CD4-positive, CD25-positive, alpha-beta regulatory T cell (primary cell): ENCODE measurements around the gene YOD1. TPM values are rescaled to one million over a fixed set of nuclear protein-coding genes. Genes with fewer than 3 reads are reported as not detected.

Experiments used
- ATAC-seq, 2 donors: fragments of 150-1000 bp; cut with Tn5 transposase; one replicate each; pipeline ENCODE4 v1.10.0; 2021; ENCODE audit warnings: low read depth in 2 of 2, moderate number of reproducible peaks in 2 of 2, moderate library complexity in 1 of 2
- DNase-seq, 3 donors: peaks; one replicate each; pipeline versions ENCODE4 v3.0.0 to v3.0.0-alpha.2; 2012 to 2022; ENCODE audit warnings: mixed read lengths in 1 of 3
- H3K27ac ChIP-seq: one replicate; pipeline ENCODE4 v1.7.0; 2013; ENCODE audit warnings: mild to moderate bottlenecking, low read length; ENCODE audit not compliant: insufficient read depth, poor library complexity, severe bottlenecking
- H3K27me3 ChIP-seq: one replicate; pipeline ENCODE4 v1.7.0; 2013; ENCODE audit warnings: low read length; ENCODE audit not compliant: control insufficient read depth, insufficient read depth
- H3K36me3 ChIP-seq: one replicate; pipeline ENCODE4 v1.7.0; 2013; ENCODE audit warnings: mild to moderate bottlenecking, low read length, moderate library complexity; ENCODE audit not compliant: control insufficient read depth, insufficient read depth
- H3K4me1 ChIP-seq: 2 replicates; pipeline ENCODE4 v1.7.0; 2013; ENCODE audit warnings: mild to moderate bottlenecking, low read length; ENCODE audit not compliant: insufficient read depth, control insufficient read depth, poor library complexity, severe bottlenecking
- H3K4me3 ChIP-seq: one replicate; pipeline ENCODE4 v1.7.0; 2013; ENCODE audit warnings: low read depth, mild to moderate bottlenecking, low read length, moderate library complexity
- H3K9me3 ChIP-seq, 2 experiments: 1 replicate in 1 of 2; 2 replicates in 1 of 2; pipeline ENCODE4 v1.7.0; 2013; ENCODE audit warnings: low read length in 2 of 2, mild to moderate bottlenecking in 1 of 2, moderate library complexity in 1 of 2; ENCODE audit not compliant: control insufficient read depth in 2 of 2
- H3K27ac Mint-ChIP-seq, 3 donors: one replicate each; pipeline ENCODE4 v1.8.0; 2020 to 2022; ENCODE audit warnings: mild to moderate bottlenecking in 3 of 3, mixed read lengths in 3 of 3, moderate library complexity in 2 of 3
- H3K27me3 Mint-ChIP-seq: one replicate; pipeline ENCODE4 v1.8.0; 2022; ENCODE audit warnings: mild to moderate bottlenecking, mixed read lengths
- H3K36me3 Mint-ChIP-seq: one replicate; pipeline ENCODE4 v1.8.0; 2020; ENCODE audit warnings: mixed read lengths
- H3K4me1 Mint-ChIP-seq, 4 donors: one replicate each; pipeline ENCODE4 v1.8.0; 2020 to 2022; ENCODE audit warnings: mixed read lengths in 4 of 4, mild to moderate bottlenecking in 1 of 4
- H3K4me3 Mint-ChIP-seq, 4 donors: one replicate each; pipeline ENCODE4 v1.8.0; 2020 to 2022; ENCODE audit warnings: mild to moderate bottlenecking in 4 of 4, mixed read lengths in 4 of 4, moderate library complexity in 3 of 4
- H3K9me3 Mint-ChIP-seq, 7 donors: one replicate each; pipeline ENCODE4 v1.8.0; 2020 to 2022; ENCODE audit warnings: mixed read lengths in 7 of 7, mild to moderate bottlenecking in 3 of 7, moderate library complexity in 2 of 7
- polyA plus RNA-seq, 4 donors: library from polyadenylated mRNA; unstranded; fragments of 300-500 nt; fragmentation: Illumina TruSeq; gene quantifications; one replicate each; pipeline ENCODE4 v1.2.3, GENCODE V29; 2021
- total RNA-seq: library from RNA; stranded (reverse); gene quantifications from one replicate; pipeline ENCODE4 v1.2.3, GENCODE V29; 2022

Gene YOD1
- total and polyA plus RNA-seq, 5 donors from 2014 or later: 0.76 to 10.8 (median 1.1) TPM

- H3K9me3 ChIP-seq: no peaks in the 10 kb centered on the region
- Mint-ChIP-seq H3K36me3 (peaks cover 8% of the 10 kb centered on the region), H3K4me3 (no peak overlapping the region), H3K27me3 (peaks cover 18% of the 10 kb centered on the region), H3K4me1 (peaks cover 0 to 5% (median 2%) of the 10 kb centered on the region in 4 donors), H3K27ac (no peak overlapping the region), H3K9me3 (peaks cover 0 to 2% (median 0%) of the 10 kb centered on the region in 7 donors)
- peaks cover 9% of the 10 kb centered on the region for H3K27me3 ChIP-seq
- DNase-seq: no peak
- no peak overlapping the region for H3K27ac ChIP-seq
- ATAC-seq: no peak
- no peaks in the 10 kb centered on the region for H3K4me1 ChIP-seq
- H3K36me3 ChIP-seq: no peaks in the 10 kb centered on the region
- H3K4me3 ChIP-seq: no peak overlapping the region
Observed at GRCh38 chr1:207069858-207070506, 19.0 kb upstream of the YOD1 start.

GRCh38 chr1:207069061-207069460 is 18.1 kb upstream of the YOD1 start:
- Mint-ChIP-seq H3K36me3 (peaks cover 5% of the 10 kb centered on the region), H3K4me1 (peaks cover 0 to 5% (median 2%) of the 10 kb centered on the region in 4 donors), H3K27me3 (peaks cover 8% of the 10 kb centered on the region), H3K4me3 (no peak overlapping the region), H3K27ac (no peak overlapping the region), H3K9me3 (peaks cover 0 to 2% (median 0%) of the 10 kb centered on the region in 7 donors)
- H3K27ac ChIP-seq: no peak overlapping the region
- no peaks in the 10 kb centered on the region for H3K4me1 ChIP-seq
- H3K36me3 ChIP-seq: no peaks in the 10 kb centered on the region
- ATAC-seq (peak in 1 of 2 donors; percentile 14), DNase-seq (no peak)
- no peak overlapping the region for H3K4me3 ChIP-seq
- no peaks in the 10 kb centered on the region for H3K9me3 ChIP-seq
- H3K27me3 ChIP-seq: peaks cover 3% of the 10 kb centered on the region

GRCh38 chr1:207067665-207068064 is 16.7 kb upstream of the YOD1 start:
- Mint-ChIP-seq H3K9me3 (peaks cover 0 to 2% (median 0%) of the 10 kb centered on the region in 7 donors), H3K4me1 (peaks cover 0 to 5% (median 2%) of the 10 kb centered on the region in 4 donors), H3K4me3 (no peak overlapping the region), H3K36me3 (peaks cover 17% of the 10 kb centered on the region), H3K27me3 (peaks cover 5% of the 10 kb centered on the region), H3K27ac (no peak overlapping the region)
- Histone ChIP-seq H3K27ac (no peak overlapping the region), H3K36me3 (no peaks in the 10 kb centered on the region), H3K4me1 (no peaks in the 10 kb centered on the region), H3K4me3 (no peak overlapping the region), H3K9me3 (no peaks in the 10 kb centered on the region), H3K27me3 (no peaks in the 10 kb centered on the region)
- DNase-seq (no peak), ATAC-seq (no peak)

DNA sequence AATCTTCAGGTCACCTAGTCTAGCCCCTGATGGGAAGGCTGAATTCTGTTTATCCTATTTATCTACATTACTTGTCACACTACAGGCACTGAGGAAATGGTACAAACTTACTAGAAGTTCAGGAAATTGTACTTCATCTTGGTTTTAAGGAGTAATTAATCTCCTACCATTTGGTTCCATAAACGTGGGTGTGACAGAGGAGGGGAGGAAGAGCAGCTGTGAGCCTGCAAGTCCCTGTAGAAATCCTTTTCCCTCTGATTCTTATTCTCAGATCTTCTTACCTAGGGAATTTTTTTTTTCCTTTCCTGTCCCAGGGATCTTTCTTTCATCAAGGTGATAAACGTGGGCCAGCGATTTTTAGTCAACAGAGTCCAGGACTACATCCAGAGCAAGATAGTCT is 16.2 kb upstream of the YOD1 start:
- Mint-ChIP-seq H3K27ac (no peak overlapping the region), H3K27me3 (peaks cover 5% of the 10 kb centered on the region), H3K4me1 (peaks cover 0 to 5% (median 2%) of the 10 kb centered on the region in 4 donors), H3K9me3 (peaks cover 0 to 2% (median 0%) of the 10 kb centered on the region in 7 donors), H3K4me3 (no peak overlapping the region), H3K36me3 (peaks cover 20% of the 10 kb centered on the region)
- ATAC-seq (no peak), DNase-seq (no peak)
- H3K9me3 ChIP-seq: no peaks in the 10 kb centered on the region
- H3K36me3 ChIP-seq: no peaks in the 10 kb centered on the region
- no peak overlapping the region for H3K4me3 ChIP-seq
- H3K27ac ChIP-seq: no peak overlapping the region
- no peaks in the 10 kb centered on the region for H3K27me3 ChIP-seq
- no peaks in the 10 kb centered on the region for H3K4me1 ChIP-seq

- Mint-ChIP-seq H3K27me3 (no peaks in the 10 kb centered on the region), H3K9me3 (peaks cover 0 to 2% (median 0%) of the 10 kb centered on the region in 7 donors), H3K36me3 (peaks cover 20% of the 10 kb centered on the region), H3K4me1 (no peaks in the 10 kb centered on the region), H3K27ac (no peak overlapping the region), H3K4me3 (no peak overlapping the region)
- ATAC-seq (no peak), DNase-seq (no peak)
- Histone ChIP-seq H3K9me3 (no peaks in the 10 kb centered on the region), H3K4me3 (no peak overlapping the region), H3K36me3 (no peaks in the 10 kb centered on the region), H3K27me3 (peaks cover 3% of the 10 kb centered on the region), H3K4me1 (no peaks in the 10 kb centered on the region), H3K27ac (no peak overlapping the region)
Observed at GRCh38 chr1:207064561-207064960, 13.6 kb upstream of the YOD1 start.

- H3K27me3 ChIP-seq: peaks cover 4% of the 10 kb centered on the region
- H3K27ac Mint-ChIP-seq: no peak overlapping the region
- DNase-seq (no peak), ATAC-seq (no peak)
- no peaks in the 10 kb centered on the region for H3K27me3 Mint-ChIP-seq
- H3K9me3 ChIP-seq: no peaks in the 10 kb centered on the region
- H3K9me3 Mint-ChIP-seq: no peaks in the 10 kb centered on the region
- peaks cover 15% of the 10 kb centered on the region for H3K36me3 Mint-ChIP-seq
- no peak overlapping the region for H3K4me3 Mint-ChIP-seq
- H3K4me1 ChIP-seq: no peaks in the 10 kb centered on the region
- H3K27ac ChIP-seq: no peak overlapping the region
- H3K4me1 Mint-ChIP-seq: no peaks in the 10 kb centered on the region
- no peaks in the 10 kb centered on the region for H3K36me3 ChIP-seq
- H3K4me3 ChIP-seq: no peak overlapping the region
Observed at GRCh38 chr1:207063014-207063413, 12.0 kb upstream of the YOD1 start.

DNA sequence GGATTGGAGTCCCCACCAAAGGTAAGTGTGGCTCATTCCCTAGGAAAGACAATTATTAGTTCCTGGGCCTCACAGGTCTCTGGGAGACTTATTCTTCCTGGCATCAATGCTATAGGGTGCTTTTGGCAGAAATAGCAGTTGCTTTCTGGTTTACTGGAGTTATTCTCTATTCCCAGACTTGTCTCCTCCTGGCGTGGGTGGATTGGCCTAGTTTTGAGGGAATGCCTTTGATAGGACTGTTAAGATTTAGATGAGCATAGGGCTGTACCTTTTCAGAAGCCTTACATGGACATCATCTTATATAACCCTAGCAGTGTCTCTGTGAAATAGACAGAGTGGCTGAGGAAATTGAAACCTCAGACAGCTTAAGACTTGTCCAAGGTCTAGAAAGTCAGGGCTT is 11.1 kb upstream of the YOD1 start:
- Histone ChIP-seq H3K36me3 (no peaks in the 10 kb centered on the region), H3K27ac (no peak overlapping the region), H3K4me1 (no peaks in the 10 kb centered on the region), H3K9me3 (no peaks in the 10 kb centered on the region), H3K27me3 (peaks cover 4% of the 10 kb centered on the region), H3K4me3 (no peak overlapping the region)
- H3K27me3 Mint-ChIP-seq: no peaks in the 10 kb centered on the region
- H3K27ac Mint-ChIP-seq: no peak overlapping the region
- no peak for DNase-seq
- H3K36me3 Mint-ChIP-seq: peaks cover 15% of the 10 kb centered on the region
- no peaks in the 10 kb centered on the region for H3K4me1 Mint-ChIP-seq
- no peak for ATAC-seq
- no peaks in the 10 kb centered on the region for H3K9me3 Mint-ChIP-seq
- no peak overlapping the region for H3K4me3 Mint-ChIP-seq

GRCh38 chr1:207060596-207060995 is 9.6 kb upstream of the YOD1 start:
- ATAC-seq: no peak
- peaks cover 15% of the 10 kb centered on the region for H3K36me3 Mint-ChIP-seq
- H3K4me3 Mint-ChIP-seq: no peak overlapping the region

More at GRCh38 chr1:207060596-207060995, 9.6 kb upstream of the YOD1 start:
- DNase-seq: no peak
- H3K9me3 Mint-ChIP-seq: no peaks in the 10 kb centered on the region
- Histone ChIP-seq H3K36me3 (no peaks in the 10 kb centered on the region), H3K4me3 (no peak overlapping the region), H3K27ac (no peak overlapping the region), H3K27me3 (peaks cover 7% of the 10 kb centered on the region), H3K9me3 (no peaks in the 10 kb centered on the region), H3K4me1 (no peaks in the 10 kb centered on the region)
- no peak overlapping the region for H3K27ac Mint-ChIP-seq
- H3K4me1 Mint-ChIP-seq: no peaks in the 10 kb centered on the region
- peaks cover 4% of the 10 kb centered on the region for H3K27me3 Mint-ChIP-seq
